ENCODE measurements around the gene GZMA.

DNA sequence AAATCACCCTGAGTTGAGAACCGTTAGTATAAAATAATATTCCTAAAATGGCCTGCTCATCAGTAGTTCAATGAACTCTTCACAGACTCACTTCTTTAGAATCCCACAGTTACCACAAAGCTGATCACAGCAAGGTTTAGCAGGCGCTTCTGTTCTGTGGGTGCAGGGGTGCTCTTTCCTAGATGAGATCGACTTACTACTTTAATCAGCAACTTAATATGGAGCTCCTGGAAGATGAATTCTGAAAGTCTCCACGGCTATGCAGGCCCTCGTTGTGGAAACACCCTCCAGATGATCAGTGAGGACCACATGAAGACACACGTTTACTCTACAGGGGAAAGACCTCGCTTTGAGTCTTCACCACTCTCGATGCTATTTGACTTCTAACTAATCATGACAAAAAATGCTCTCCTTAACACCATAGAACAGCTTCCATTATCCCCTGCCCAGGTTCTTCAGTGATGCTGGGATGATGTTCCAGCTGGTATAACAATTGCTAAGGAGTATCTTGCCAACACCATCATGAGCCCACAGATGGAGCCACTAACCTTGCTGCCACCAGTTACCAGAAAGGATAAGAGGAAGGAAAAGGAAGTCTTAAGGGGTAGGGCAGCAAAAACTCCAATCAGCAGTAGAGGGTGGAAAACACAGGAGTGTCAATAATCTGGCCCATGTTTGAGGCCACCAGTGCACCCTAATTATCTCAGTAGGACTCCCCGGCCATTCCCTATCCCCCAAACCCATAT is 39.7 kb downstream of the GZMA start:
- TF ChIP-seq, protein P1, sequence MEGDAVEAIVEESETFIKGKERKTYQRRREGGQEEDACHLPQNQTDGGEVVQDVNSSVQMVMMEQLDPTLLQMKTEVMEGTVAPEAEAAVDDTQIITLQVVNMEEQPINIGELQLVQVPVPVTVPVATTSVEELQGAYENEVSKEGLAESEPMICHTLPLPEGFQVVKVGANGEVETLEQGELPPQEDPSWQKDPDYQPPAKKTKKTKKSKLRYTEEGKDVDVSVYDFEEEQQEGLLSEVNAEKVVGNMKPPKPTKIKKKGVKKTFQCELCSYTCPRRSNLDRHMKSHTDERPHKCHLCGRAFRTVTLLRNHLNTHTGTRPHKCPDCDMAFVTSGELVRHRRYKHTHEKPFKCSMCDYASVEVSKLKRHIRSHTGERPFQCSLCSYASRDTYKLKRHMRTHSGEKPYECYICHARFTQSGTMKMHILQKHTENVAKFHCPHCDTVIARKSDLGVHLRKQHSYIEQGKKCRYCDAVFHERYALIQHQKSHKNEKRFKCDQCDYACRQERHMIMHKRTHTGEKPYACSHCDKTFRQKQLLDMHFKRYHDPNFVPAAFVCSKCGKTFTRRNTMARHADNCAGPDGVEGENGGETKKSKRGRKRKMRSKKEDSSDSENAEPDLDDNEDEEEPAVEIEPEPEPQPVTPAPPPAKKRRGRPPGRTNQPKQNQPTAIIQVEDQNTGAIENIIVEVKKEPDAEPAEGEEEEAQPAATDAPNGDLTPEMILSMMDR (IDR thresholded peaks at IDR 0.05; ENCODE audit: low read length) = no peak
- no peak for TF ChIP-seq EZH2 (IDR thresholded peaks at IDR 0.05; ENCODE audit: borderline replicate concordance, low read length)
